Keratinocyte (primary cell): Measurements from ENCODE around the gene MOV10L1.

Experiments used
- EZH2 ChIP-seq: IDR thresholded peaks from one replicate; pipeline ENCODE4 v1.6.1; 2012; ENCODE audit warnings: inconsistent platforms, mild to moderate bottlenecking, low read length, moderate library complexity
- TF ChIP-seq, protein P1 (sequence below), 3 experiments: IDR thresholded peaks in 1 of 3; conservative IDR thresholded peaks in 1 of 3; optimal IDR thresholded peaks in 1 of 3; 2 replicates in 2 of 3; 3 replicates in 1 of 3; pipeline versions ENCODE3 to v1.5.1; 2011; ENCODE audit warnings: low read length in 3 of 3, mild to moderate bottlenecking in 3 of 3, moderate library complexity in 2 of 3, control low read depth in 1 of 3, inconsistent platforms in 1 of 3; ENCODE audit not compliant: insufficient read depth in 2 of 3; ENCODE audit errors: extremely low read depth in 1 of 3

DNA sequence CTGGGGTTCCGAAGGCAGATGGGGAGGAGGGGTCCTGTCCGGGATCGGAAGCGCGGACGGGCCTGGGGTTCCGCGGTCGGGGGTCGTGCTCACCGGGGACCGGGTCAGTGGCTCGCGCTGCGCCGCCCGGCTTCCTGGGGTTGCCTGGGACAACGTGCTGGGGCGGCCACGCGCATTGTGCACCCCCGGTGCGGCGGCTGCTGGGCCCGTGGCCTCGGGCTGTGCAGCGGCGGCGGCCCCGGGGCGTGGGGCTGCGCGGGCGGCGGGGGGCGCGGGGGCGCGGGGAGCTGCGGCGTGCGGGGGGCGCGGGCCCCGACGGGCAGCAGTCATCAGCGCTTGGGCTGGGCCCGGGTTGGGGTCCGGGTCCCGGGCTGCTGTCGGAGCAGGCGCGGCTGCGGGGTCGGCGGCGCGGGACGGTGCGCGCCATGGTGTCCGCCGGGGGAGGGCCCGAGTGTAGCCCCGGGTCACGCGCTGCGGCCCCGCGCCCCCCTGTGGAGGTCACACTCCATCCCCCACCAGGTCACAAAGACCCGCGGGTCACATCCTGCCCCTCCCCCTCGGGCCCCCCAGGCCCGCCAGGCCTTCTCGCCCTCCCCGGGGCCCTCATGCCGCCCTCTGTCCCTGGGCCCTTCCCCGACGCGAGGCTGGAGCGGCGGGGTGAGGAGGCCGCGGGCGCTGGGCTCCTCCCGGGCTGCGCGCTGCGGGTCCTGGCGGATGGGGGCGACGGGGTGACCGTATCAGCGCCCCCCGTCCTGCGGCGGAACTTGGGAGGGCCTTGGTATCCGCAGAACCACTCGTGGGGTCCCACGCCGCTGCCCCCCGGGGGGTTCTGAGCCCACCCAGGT is 31.5 kb upstream of the MOV10L1 start, which contains the start of gene TTLL8:
- TF ChIP-seq, protein P1, sequence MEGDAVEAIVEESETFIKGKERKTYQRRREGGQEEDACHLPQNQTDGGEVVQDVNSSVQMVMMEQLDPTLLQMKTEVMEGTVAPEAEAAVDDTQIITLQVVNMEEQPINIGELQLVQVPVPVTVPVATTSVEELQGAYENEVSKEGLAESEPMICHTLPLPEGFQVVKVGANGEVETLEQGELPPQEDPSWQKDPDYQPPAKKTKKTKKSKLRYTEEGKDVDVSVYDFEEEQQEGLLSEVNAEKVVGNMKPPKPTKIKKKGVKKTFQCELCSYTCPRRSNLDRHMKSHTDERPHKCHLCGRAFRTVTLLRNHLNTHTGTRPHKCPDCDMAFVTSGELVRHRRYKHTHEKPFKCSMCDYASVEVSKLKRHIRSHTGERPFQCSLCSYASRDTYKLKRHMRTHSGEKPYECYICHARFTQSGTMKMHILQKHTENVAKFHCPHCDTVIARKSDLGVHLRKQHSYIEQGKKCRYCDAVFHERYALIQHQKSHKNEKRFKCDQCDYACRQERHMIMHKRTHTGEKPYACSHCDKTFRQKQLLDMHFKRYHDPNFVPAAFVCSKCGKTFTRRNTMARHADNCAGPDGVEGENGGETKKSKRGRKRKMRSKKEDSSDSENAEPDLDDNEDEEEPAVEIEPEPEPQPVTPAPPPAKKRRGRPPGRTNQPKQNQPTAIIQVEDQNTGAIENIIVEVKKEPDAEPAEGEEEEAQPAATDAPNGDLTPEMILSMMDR (optimal IDR thresholded peaks at IDR 0.05 in 1 of 3, IDR thresholded peaks at IDR 0.05 in 1 of 3, conservative IDR thresholded peaks at IDR 0.05 in 1 of 3; ENCODE audit: extremely low read depth in 1 of 3, insufficient read depth in 2 of 3, low read length in 3 of 3), result no peak
- TF ChIP-seq EZH2, result no peak
